Ishikawa (cell line): Measurements from ENCODE around the gene NUP35.

Source experiments
- CEBPB ChIP-seq: IDR thresholded peaks from 2 replicates; pipeline ENCODE4 v1.6.1; 2012
- CREB1 ChIP-seq: IDR thresholded peaks from 2 replicates; pipeline ENCODE4 v1.6.1; 2012; ENCODE audit warnings: low read depth
- EGR1 ChIP-seq: IDR thresholded peaks from 2 replicates; pipeline ENCODE4 v1.6.1; 2012
- EP300 ChIP-seq: IDR thresholded peaks from 2 replicates; pipeline ENCODE4 v1.6.1; 2012; ENCODE audit warnings: borderline replicate concordance
- FOXM1 ChIP-seq: IDR thresholded peaks from 2 replicates; pipeline ENCODE4 v1.6.1; 2012; ENCODE audit warnings: low read depth, borderline replicate concordance
- NFIC ChIP-seq: IDR thresholded peaks from 2 replicates; pipeline ENCODE4 v1.6.1; 2012
- RAD21 ChIP-seq: IDR thresholded peaks from 2 replicates; pipeline ENCODE4 v1.6.1; 2012; ENCODE audit warnings: low read depth
- TAF1 ChIP-seq: IDR thresholded peaks from 2 replicates; pipeline ENCODE4 v1.6.1; 2012; ENCODE audit warnings: low read depth, mild to moderate bottlenecking
- TCF12 ChIP-seq: IDR thresholded peaks from 2 replicates; pipeline ENCODE4 v1.6.1; 2012; ENCODE audit warnings: low read depth
- TEAD4 ChIP-seq: IDR thresholded peaks from 2 replicates; pipeline ENCODE4 v1.6.1; 2012
- USF1 ChIP-seq: IDR thresholded peaks from 2 replicates; pipeline ENCODE4 v1.6.1; 2012
- YY1 ChIP-seq: IDR thresholded peaks from 2 replicates; pipeline ENCODE4 v1.6.1; 2012; ENCODE audit warnings: low read depth
- ZBTB7A ChIP-seq: IDR thresholded peaks from 2 replicates; pipeline ENCODE4 v1.6.1; 2012; ENCODE audit warnings: low read depth
- TF ChIP-seq, protein P1 (sequence below): IDR thresholded peaks from 2 replicates; pipeline ENCODE4 v1.6.1; 2012
- TF ChIP-seq, protein P2 (sequence below): IDR thresholded peaks from 2 replicates; pipeline ENCODE4 v1.6.1; 2012; ENCODE audit warnings: low read depth, mild to moderate bottlenecking

NUP35 gene

DNA sequence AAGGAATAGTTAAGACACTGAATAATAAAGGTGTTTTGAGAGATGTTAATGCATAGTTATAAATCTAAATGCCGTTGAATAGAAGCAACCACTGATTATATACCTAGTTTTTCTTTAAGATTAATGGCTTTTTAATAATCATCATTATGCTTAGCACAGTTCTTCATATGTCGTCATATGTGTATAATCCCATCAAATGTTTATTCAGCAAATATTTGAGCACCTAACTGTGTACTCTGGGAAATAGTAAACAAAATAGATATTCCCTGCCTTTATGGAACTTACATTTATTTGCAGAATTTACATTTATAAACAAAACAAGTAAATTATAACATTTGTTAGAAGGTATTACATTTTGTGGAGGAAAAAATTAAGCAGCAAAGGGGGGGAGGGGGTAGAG lies 9.8 kb downstream of the NUP35 start:
- TF ChIP-seq CEBPB (no peak), TCF12 (no peak), CREB1 (no peak), TAF1 (no peak), TEAD4 (no peak), FOXM1 (no peak), ZBTB7A (no peak), USF1 (no peak), YY1 (no peak), RAD21 (no peak), EP300 (no peak), NFIC (no peak), EGR1 (no peak)
- TF ChIP-seq, protein P1, sequence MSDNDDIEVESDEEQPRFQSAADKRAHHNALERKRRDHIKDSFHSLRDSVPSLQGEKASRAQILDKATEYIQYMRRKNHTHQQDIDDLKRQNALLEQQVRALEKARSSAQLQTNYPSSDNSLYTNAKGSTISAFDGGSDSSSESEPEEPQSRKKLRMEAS = no peak
- TF ChIP-seq, protein P2, sequence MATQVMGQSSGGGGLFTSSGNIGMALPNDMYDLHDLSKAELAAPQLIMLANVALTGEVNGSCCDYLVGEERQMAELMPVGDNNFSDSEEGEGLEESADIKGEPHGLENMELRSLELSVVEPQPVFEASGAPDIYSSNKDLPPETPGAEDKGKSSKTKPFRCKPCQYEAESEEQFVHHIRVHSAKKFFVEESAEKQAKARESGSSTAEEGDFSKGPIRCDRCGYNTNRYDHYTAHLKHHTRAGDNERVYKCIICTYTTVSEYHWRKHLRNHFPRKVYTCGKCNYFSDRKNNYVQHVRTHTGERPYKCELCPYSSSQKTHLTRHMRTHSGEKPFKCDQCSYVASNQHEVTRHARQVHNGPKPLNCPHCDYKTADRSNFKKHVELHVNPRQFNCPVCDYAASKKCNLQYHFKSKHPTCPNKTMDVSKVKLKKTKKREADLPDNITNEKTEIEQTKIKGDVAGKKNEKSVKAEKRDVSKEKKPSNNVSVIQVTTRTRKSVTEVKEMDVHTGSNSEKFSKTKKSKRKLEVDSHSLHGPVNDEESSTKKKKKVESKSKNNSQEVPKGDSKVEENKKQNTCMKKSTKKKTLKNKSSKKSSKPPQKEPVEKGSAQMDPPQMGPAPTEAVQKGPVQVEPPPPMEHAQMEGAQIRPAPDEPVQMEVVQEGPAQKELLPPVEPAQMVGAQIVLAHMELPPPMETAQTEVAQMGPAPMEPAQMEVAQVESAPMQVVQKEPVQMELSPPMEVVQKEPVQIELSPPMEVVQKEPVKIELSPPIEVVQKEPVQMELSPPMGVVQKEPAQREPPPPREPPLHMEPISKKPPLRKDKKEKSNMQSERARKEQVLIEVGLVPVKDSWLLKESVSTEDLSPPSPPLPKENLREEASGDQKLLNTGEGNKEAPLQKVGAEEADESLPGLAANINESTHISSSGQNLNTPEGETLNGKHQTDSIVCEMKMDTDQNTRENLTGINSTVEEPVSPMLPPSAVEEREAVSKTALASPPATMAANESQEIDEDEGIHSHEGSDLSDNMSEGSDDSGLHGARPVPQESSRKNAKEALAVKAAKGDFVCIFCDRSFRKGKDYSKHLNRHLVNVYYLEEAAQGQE = no peak

- no peak for TF ChIP-seq NFIC
- no peak for TF ChIP-seq FOXM1
- TF ChIP-seq CREB1 = no peak
- TF ChIP-seq, protein P1 = no peak
- TF ChIP-seq YY1 = no peak
- TF ChIP-seq ZBTB7A = no peak
- TF ChIP-seq RAD21 = no peak
Observed at GRCh38 chr2:183148955-183149354, 24.7 kb downstream of the NUP35 start.

DNA sequence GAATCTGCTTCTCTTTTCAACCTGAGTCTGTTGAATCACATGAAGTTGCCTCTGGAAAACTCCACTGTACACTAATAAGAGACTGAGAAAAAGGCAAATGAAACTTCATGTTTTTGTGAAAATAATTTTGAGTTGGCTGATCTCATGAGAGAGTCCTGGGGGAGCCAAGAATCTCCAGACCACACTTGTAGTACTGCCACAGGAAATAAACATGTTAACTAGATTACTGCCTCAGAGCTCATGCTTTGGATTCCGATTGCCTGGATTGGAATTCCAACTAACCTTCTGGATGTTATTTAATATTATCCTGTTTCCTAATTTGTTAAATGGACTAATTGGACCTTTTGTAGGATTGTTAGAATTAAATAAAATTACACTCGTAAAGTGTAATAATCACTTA lies 25.2 kb downstream of the NUP35 start:
- no peak for TF ChIP-seq FOXM1

GRCh38 chr2:183153967-183154366 lies 29.7 kb downstream of the NUP35 start:
- TF ChIP-seq TCF12 (no peak), CEBPB (no peak)

- TF ChIP-seq NFIC (no peak), TCF12 (no peak), USF1 (no peak), RAD21 (no peak), ZBTB7A (no peak), FOXM1 (no peak), YY1 (no peak), CEBPB (no peak), TAF1 (no peak), CREB1 (no peak), EGR1 (no peak), EP300 (no peak), TEAD4 (no peak)
- TF ChIP-seq, protein P2 = no peak
- TF ChIP-seq, protein P1 = no peak
Observed at GRCh38 chr2:183157131-183157530, 32.9 kb downstream of the NUP35 start.

DNA sequence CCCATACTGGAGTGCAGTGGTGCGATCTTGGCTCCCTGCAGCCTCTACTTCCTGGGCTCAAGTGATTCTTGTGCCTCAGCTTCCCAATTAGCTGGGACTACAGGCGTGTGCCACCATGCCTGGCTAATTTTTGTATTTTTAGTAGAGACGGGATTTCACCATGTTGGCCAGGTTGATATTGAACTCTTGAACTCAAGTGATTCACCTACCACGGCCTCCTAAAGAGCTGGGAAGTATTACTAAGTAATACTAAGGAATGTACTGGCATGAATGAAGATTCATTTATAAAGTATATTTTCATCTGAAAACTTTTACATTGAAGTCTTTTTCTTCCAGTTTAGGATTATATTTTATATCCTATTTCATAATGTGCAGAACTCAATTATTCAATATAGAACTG lies 38.1 kb downstream of the NUP35 start:
- no peak for TF ChIP-seq EGR1
- TF ChIP-seq RAD21 = no peak
- TF ChIP-seq NFIC = no peak
- no peak for TF ChIP-seq TEAD4
